Calu3 (cell line): ENCODE data around the gene CEP85. TPM values are rescaled to one million over a fixed set of nuclear protein-coding genes. Genes with fewer than 3 reads are reported as not detected.

Experiments used
- BruUV-seq: library from RNA; stranded (reverse); fragments of 400-500 nt; replicated peaks from 2 replicates; lab custom pipeline; 2021; lab: Mats Ljungman, UMichigan
- CTCF ChIA-PET: fragments of 300-600 bp; sonication (Branson Sonifier 250); formaldehyde crosslinking; loops from one replicate; lab custom pipeline; 2022; ENCODE audit warnings: antibody characterized with exemption; lab: Charles Lee
- DNase-seq: peaks from one replicate; pipeline ENCODE4 v3.0.0; 2022
- H3K27ac Mint-ChIP-seq: one replicate; pipeline ENCODE4 v1.8.0; 2022; ENCODE audit warnings: mixed read lengths; ENCODE audit not compliant: unreplicated experiment
- H3K27me3 Mint-ChIP-seq: one replicate; pipeline ENCODE4 v1.8.0; 2022; ENCODE audit warnings: mixed read lengths; ENCODE audit not compliant: unreplicated experiment
- H3K36me3 Mint-ChIP-seq: one replicate; pipeline ENCODE4 v1.8.0; 2022; ENCODE audit warnings: mild to moderate bottlenecking, moderate library complexity, mixed read lengths; ENCODE audit not compliant: insufficient read depth, unreplicated experiment
- H3K4me1 Mint-ChIP-seq: one replicate; pipeline ENCODE4 v1.8.0; 2022; ENCODE audit warnings: mild to moderate bottlenecking, low read depth, mixed read lengths; ENCODE audit not compliant: unreplicated experiment
- H3K4me3 Mint-ChIP-seq: one replicate; pipeline ENCODE4 v1.8.0; 2022; ENCODE audit warnings: mild to moderate bottlenecking, low read depth, moderate library complexity, mixed read lengths; ENCODE audit not compliant: unreplicated experiment
- H3K9me3 Mint-ChIP-seq: one replicate; pipeline ENCODE4 v1.8.0; 2022; ENCODE audit warnings: low read depth, mixed read lengths; ENCODE audit not compliant: unreplicated experiment
- CTCF ChIP-seq: fragments of 200-600 bp; IDR thresholded peaks from one replicate; pipeline ENCODE4 v1.8.0; 2022; ENCODE audit warnings: antibody characterized with exemption; ENCODE audit not compliant: unreplicated experiment
- intact Hi-C: fragments of 100-400 bp; cut with micrococcal nuclease; formaldehyde crosslinking; loops from one replicate; pipeline ENCODE4 v1.10.0; 2022; ENCODE audit not compliant: unreplicated experiment
- total RNA-seq: library from RNA; stranded (reverse); gene quantifications from 2 replicates; pipeline ENCODE4 v1.2.3, GENCODE V29; 2022

The CEP85 gene
- total RNA-seq, 1 experiment from 2014 or later = 19.9 TPM

GRCh38 chr1:26265405-26265804, 31.4 kb downstream of the CEP85 start:
- no peaks in the 10 kb centered on the region for H3K4me1 Mint-ChIP-seq
- CTCF ChIA-PET = interaction anchor here (0.6 kb wide), 1 partner anchor 27 kb away, joined by 4 read pairs; no protein-coding TSS in a partner anchor
- TF ChIP-seq CTCF = no peak
- no peak for DNase-seq
- H3K36me3 Mint-ChIP-seq = peaks cover 25% of the 10 kb centered on the region
- no TSS peak for BruUV-seq
- H3K9me3 Mint-ChIP-seq = peaks cover 2% of the 10 kb centered on the region
- intact Hi-C loops = no loop called here
- H3K27ac Mint-ChIP-seq = no peak overlapping the region
- no peaks in the 10 kb centered on the region for H3K27me3 Mint-ChIP-seq
- H3K4me3 Mint-ChIP-seq = no peak overlapping the region

GRCh38 chr1:26268290-26269197, 34.5 kb downstream of the CEP85 start:
- DNase-seq = no peak
- CTCF ChIA-PET = no interaction called here
- Mint-ChIP-seq H3K4me1 (no peaks in the 10 kb centered on the region), H3K9me3 (peaks cover 2% of the 10 kb centered on the region), H3K36me3 (peaks cover 30% of the 10 kb centered on the region), H3K27ac (no peak overlapping the region), H3K4me3 (no peak overlapping the region), H3K27me3 (no peaks in the 10 kb centered on the region)
- intact Hi-C loops = no loop called here
- TF ChIP-seq CTCF = no peak
- BruUV-seq = no TSS peak

- Mint-ChIP-seq H3K27ac (no peak overlapping the region), H3K4me1 (peaks cover 2% of the 10 kb centered on the region), H3K9me3 (peaks cover 2% of the 10 kb centered on the region), H3K27me3 (no peaks in the 10 kb centered on the region), H3K4me3 (no peak overlapping the region), H3K36me3 (peaks cover 29% of the 10 kb centered on the region)
- no peak for TF ChIP-seq CTCF
- intact Hi-C loops = no loop called here
- DNase-seq = no peak
- no TSS peak for BruUV-seq
- CTCF ChIA-PET = interaction anchor here (0.7 kb wide), 1 partner anchor 145 kb away, joined by 3 read pairs; no protein-coding TSS in a partner anchor
These were observed 35.2 kb downstream of the CEP85 start for GRCh38 chr1:26269198-26269550.

- DNase-seq = no peak
- no peak for TF ChIP-seq CTCF
- Mint-ChIP-seq H3K27ac (no peak overlapping the region), H3K9me3 (no peaks in the 10 kb centered on the region), H3K36me3 (peaks cover 53% of the 10 kb centered on the region), H3K27me3 (no peaks in the 10 kb centered on the region), H3K4me3 (no peak overlapping the region), H3K4me1 (peaks cover 52% of the 10 kb centered on the region)
- intact Hi-C loops = loop anchor here (2.0 to 10.0 kb wide), 3 partner anchors 46 to 120 kb away; no protein-coding TSS in a partner anchor
- BruUV-seq = no TSS peak
- CTCF ChIA-PET = interaction anchor here (1.1 kb wide), 1 partner anchor 47 kb away, joined by 6 read pairs; no protein-coding TSS in a partner anchor
These were observed 40.9 kb downstream of the CEP85 start for GRCh38 chr1:26274801-26275425.
